Endothelial cell of umbilical vein (primary cell): Measurements from ENCODE around the gene GLB1L2. TPM values are rescaled to one million over a fixed set of nuclear protein-coding genes. Genes with fewer than 3 reads are reported as not detected.

ENCODE experiments used
- BruUV-seq: library from RNA; stranded (reverse); fragments of 400-500 nt; replicated peaks from 2 replicates; lab custom pipeline; 2021; lab: Mats Ljungman, UMichigan
- CTCF ChIA-PET: fragments of 300-600, 350-600 bp; sonication (Branson Sonifier 250); formaldehyde crosslinking; loops from one replicate; lab custom pipeline; 2021; ENCODE audit warnings: antibody characterized with exemption, inconsistent platforms; lab: Charles Lee
- POLR2A ChIA-PET: fragments of 300-600, 350-600 bp; sonication (Branson Sonifier 250); formaldehyde crosslinking; loops from one replicate; lab custom pipeline; 2021; ENCODE audit warnings: antibody characterized with exemption, inconsistent platforms; lab: Charles Lee
- DNase-seq: peaks from one replicate; pipeline ENCODE4 v3.0.0-alpha.2; 2011; ENCODE audit warnings: low read depth, low spot score
- FAIRE-seq: peaks from 2 replicates; lab custom pipeline; 2011; peaks lifted over from hg19 to GRCh38; lab: Jason Lieb, UNC
- H2AFZ ChIP-seq: 2 replicates; pipeline ENCODE4 v1.6.0; 2012; ENCODE audit warnings: low read depth, low read length, control low read depth, inconsistent platforms
- H3K27ac ChIP-seq: 2 replicates; pipeline ENCODE4 v1.5.1; 2011; ENCODE audit warnings: low read depth, mild to moderate bottlenecking, control low read depth, low read length, moderate library complexity; ENCODE audit not compliant: insufficient read depth
- H3K27me3 ChIP-seq, 2 experiments: 2 replicates each; pipeline versions ENCODE4 v1.6.0 to v1.6.1; 2011; ENCODE audit warnings: low read length in 2 of 2, mixed read lengths in 1 of 2; ENCODE audit not compliant: control insufficient read depth in 2 of 2, insufficient read depth in 2 of 2
- H3K36me3 ChIP-seq, 2 experiments: 2 replicates in 1 of 2; 3 replicates in 1 of 2; pipeline ENCODE4 v1.5.1; 2011; ENCODE audit warnings: low read length in 2 of 2, mild to moderate bottlenecking in 1 of 2, moderate library complexity in 1 of 2; ENCODE audit not compliant: control insufficient read depth in 2 of 2, insufficient read depth in 2 of 2; ENCODE audit errors: extremely low read depth in 1 of 2
- H3K4me1 ChIP-seq: 3 replicates; pipeline ENCODE4 v1.5.1; 2011; ENCODE audit warnings: mild to moderate bottlenecking, low read length; ENCODE audit not compliant: control insufficient read depth, insufficient read depth; ENCODE audit errors: extremely low read depth
- H3K4me2 ChIP-seq: 2 replicates; pipeline ENCODE4 v1.6.1; 2011; ENCODE audit warnings: low read length, control low read depth, mixed read lengths; ENCODE audit not compliant: insufficient read depth
- H3K4me3 ChIP-seq, 3 experiments: fragments of 200-600 bp in 1 of 3; sonication (generic), shearing (Covaris generic) in 1 of 3; replicated peaks in 1 of 3; 2 replicates each; pipeline ENCODE4 v1.5.1; 2011 to 2016; ENCODE audit warnings: control low read depth in 3 of 3, low read length in 3 of 3, mild to moderate bottlenecking in 2 of 3, inconsistent platforms in 1 of 3, low read depth in 1 of 3, moderate library complexity in 1 of 3; ENCODE audit not compliant: insufficient read depth in 1 of 3
- H3K79me2 ChIP-seq: 2 replicates; pipeline ENCODE4 v1.6.0; 2012; ENCODE audit warnings: low read length, inconsistent platforms; ENCODE audit not compliant: control insufficient read depth, insufficient read depth
- H3K9ac ChIP-seq: replicated peaks from 2 replicates; pipeline ENCODE3; 2011; ENCODE audit warnings: low read length, control low read depth; ENCODE audit not compliant: insufficient read depth; ENCODE audit errors: extremely low read depth
- H3K9me1 ChIP-seq: replicated peaks from 3 replicates; pipeline ENCODE4 v1.6.0; 2011; ENCODE audit warnings: mild to moderate bottlenecking, low read length; ENCODE audit not compliant: control insufficient read depth, insufficient read depth; ENCODE audit errors: extremely low read depth
- H3K9me3 ChIP-seq: replicated peaks from 2 replicates; pipeline ENCODE4 v1.5.1; 2012; ENCODE audit warnings: low read length, inconsistent platforms; ENCODE audit not compliant: control insufficient read depth, insufficient read depth
- H4K20me1 ChIP-seq: replicated peaks from 2 replicates; pipeline ENCODE3; 2011; ENCODE audit warnings: mild to moderate bottlenecking, low read length; ENCODE audit not compliant: control insufficient read depth, insufficient read depth; ENCODE audit errors: extremely low read depth
- EZH2 ChIP-seq: IDR thresholded peaks from 2 replicates; pipeline ENCODE4 v1.6.1; 2012; ENCODE audit warnings: borderline replicate concordance, low read depth, mild to moderate bottlenecking, moderate library complexity, low read length, inconsistent platforms; ENCODE audit not compliant: severe bottlenecking
- FOS ChIP-seq: IDR thresholded peaks from 2 replicates; pipeline ENCODE4 v1.6.1; 2011; ENCODE audit warnings: mild to moderate bottlenecking, low read length, moderate library complexity, borderline replicate concordance; ENCODE audit not compliant: insufficient read depth
- GATA2 ChIP-seq: IDR thresholded peaks from 2 replicates; pipeline ENCODE4 v1.7.0; 2011; ENCODE audit warnings: low read depth, mild to moderate bottlenecking, moderate library complexity, mixed read lengths, low read length; ENCODE audit not compliant: insufficient read length, insufficient read depth
- JUN ChIP-seq: IDR thresholded peaks from 2 replicates; pipeline ENCODE4 v1.6.1; 2011; ENCODE audit warnings: borderline replicate concordance, low read depth; ENCODE audit not compliant: insufficient read length, insufficient read depth
- MYC ChIP-seq: IDR thresholded peaks from one replicate; pipeline ENCODE4 v1.6.1; 2011; ENCODE audit warnings: mild to moderate bottlenecking, low read depth, low read length
- POLR2A ChIP-seq: IDR thresholded peaks from 2 replicates; pipeline ENCODE4 v1.6.1; 2012; ENCODE audit warnings: low read depth, mild to moderate bottlenecking, control low read depth, low read length
- POLR2AphosphoS5 ChIP-seq: IDR thresholded peaks from 2 replicates; pipeline ENCODE4 v1.6.1; 2012; ENCODE audit warnings: low read depth, mild to moderate bottlenecking, control low read depth, low read length, moderate library complexity; ENCODE audit not compliant: insufficient read depth
- dilution Hi-C: fragments of 300-500 bp; cut with MboI; formaldehyde crosslinking; loops from one replicate; pipeline ENCODE4 v1.15.0; 2019; ENCODE audit warnings: low sequenced_read_pairs; ENCODE audit not compliant: extremely low pct_ligation_motif_present
- intact Hi-C: fragments of 100-400 bp; cut with micrococcal nuclease; formaldehyde crosslinking; loops from one replicate; pipeline ENCODE4 v1.10.0; 2022
- polyA plus RNA-seq, 4 experiments: library from polyadenylated mRNA; depleted of rRNA in 3 of 4; stranded (reverse) in 3 of 4; unstranded in 1 of 4; fragments of >200 nt; gene quantifications; 2 replicates each; pipeline versions ENCODE4 v1.2.1 to v1.2.3, GENCODE V29; 2011 to 2012; ENCODE audit warnings: missing spikeins in 1 of 4
- total RNA-seq: library from RNA; stranded (reverse); gene quantifications from 2 replicates; pipeline ENCODE4 v1.2.3, GENCODE V29; 2021
- TF ChIP-seq, protein P1 (sequence below), 2 donors: IDR thresholded peaks; 1 replicate in 1 of 2; 2 replicates in 1 of 2; pipeline ENCODE4 v1.5.1; 2011; ENCODE audit warnings: low read length in 2 of 2, mild to moderate bottlenecking in 2 of 2, moderate library complexity in 2 of 2, control low read depth in 1 of 2, inconsistent platforms in 1 of 2, low read depth in 1 of 2; ENCODE audit not compliant: insufficient read depth in 1 of 2; ENCODE audit errors: extremely low read depth in 1 of 2
- TF ChIP-seq, protein P2 (sequence below): IDR thresholded peaks from 2 replicates; pipeline ENCODE4 v1.6.1; 2011; ENCODE audit not compliant: insufficient read depth, insufficient read length

Gene GLB1L2
- total and polyA plus RNA-seq, 2 donors (not counting 3 experiments of a cell fraction or from before 2014, with no cell fraction given), result 0.55 to 0.59 TPM

DNA sequence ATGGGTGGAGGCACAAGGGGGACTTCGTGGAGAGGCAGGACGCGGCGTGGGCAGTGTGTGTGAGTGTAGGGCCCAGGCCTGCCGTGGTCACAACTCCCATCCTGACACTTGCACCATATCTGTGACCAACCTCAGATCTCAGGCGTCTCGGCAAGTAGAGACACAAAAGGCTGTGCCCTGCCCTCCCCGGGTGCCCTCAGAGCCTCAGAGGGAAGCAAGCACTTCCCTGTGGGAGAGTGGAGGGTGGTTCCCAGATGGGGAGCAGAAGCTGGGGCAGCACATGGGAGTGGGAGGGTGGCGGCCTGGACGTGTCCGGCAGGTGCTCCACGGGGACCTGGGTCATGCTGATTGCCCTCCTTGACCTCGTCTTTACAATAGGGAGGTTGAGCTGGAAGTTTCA lies 59.9 kb downstream of the GLB1L2 start:
- no peaks in the 10 kb centered on the region for H3K27me3 ChIP-seq
- H3K4me1 ChIP-seq, result no peaks in the 10 kb centered on the region
- dilution Hi-C loops, result no loop called here
- DNase-seq (no peak), FAIRE-seq (no peak)
- H3K9ac ChIP-seq, result no peak overlapping the region
- H2AFZ ChIP-seq, result no peak overlapping the region
- H3K36me3 ChIP-seq, result no peaks in the 10 kb centered on the region
- no peaks in the 10 kb centered on the region for H3K9me1 ChIP-seq
- POLR2A ChIA-PET, result no interaction called here
- no peak overlapping the region for H3K4me2 ChIP-seq
- H3K79me2 ChIP-seq, result no peaks in the 10 kb centered on the region
- H3K27ac ChIP-seq, result no peak overlapping the region
- intact Hi-C loops, result no loop called here
- no peak overlapping the region for H3K4me3 ChIP-seq
- CTCF ChIA-PET, result no interaction called here
- no peaks in the 10 kb centered on the region for H4K20me1 ChIP-seq
- BruUV-seq, result no TSS peak
- TF ChIP-seq, protein P1, sequence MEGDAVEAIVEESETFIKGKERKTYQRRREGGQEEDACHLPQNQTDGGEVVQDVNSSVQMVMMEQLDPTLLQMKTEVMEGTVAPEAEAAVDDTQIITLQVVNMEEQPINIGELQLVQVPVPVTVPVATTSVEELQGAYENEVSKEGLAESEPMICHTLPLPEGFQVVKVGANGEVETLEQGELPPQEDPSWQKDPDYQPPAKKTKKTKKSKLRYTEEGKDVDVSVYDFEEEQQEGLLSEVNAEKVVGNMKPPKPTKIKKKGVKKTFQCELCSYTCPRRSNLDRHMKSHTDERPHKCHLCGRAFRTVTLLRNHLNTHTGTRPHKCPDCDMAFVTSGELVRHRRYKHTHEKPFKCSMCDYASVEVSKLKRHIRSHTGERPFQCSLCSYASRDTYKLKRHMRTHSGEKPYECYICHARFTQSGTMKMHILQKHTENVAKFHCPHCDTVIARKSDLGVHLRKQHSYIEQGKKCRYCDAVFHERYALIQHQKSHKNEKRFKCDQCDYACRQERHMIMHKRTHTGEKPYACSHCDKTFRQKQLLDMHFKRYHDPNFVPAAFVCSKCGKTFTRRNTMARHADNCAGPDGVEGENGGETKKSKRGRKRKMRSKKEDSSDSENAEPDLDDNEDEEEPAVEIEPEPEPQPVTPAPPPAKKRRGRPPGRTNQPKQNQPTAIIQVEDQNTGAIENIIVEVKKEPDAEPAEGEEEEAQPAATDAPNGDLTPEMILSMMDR (IDR thresholded peaks at IDR 0.05; ENCODE audit: extremely low read depth in 1 of 2, insufficient read depth in 1 of 2, low read depth in 1 of 2, low read length in 2 of 2), result no peak
- TF ChIP-seq, protein P2, sequence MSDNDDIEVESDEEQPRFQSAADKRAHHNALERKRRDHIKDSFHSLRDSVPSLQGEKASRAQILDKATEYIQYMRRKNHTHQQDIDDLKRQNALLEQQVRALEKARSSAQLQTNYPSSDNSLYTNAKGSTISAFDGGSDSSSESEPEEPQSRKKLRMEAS, result no peak
- TF ChIP-seq FOS (no peak), POLR2A (no peak), GATA2 (no peak), EZH2 (no peak), MYC (no peak), JUN (no peak), POLR2AphosphoS5 (no peak)
- no peaks in the 10 kb centered on the region for H3K9me3 ChIP-seq
